Loucy (cell line): ENCODE data around the gene TMEM19.
"Not testable (repeated sequence)": the region's sequence is repeated elsewhere in the genome, so short reads cannot be mapped to it uniquely, and the experiment has no call there.

Experiments used
- H2AFZ ChIP-seq: fragments of 200-600 bp; sonication (generic); 2 replicates; pipeline ENCODE4 v1.6.0; 2016; ENCODE audit warnings: antibody characterized with exemption, mild to moderate bottlenecking, low read length, moderate library complexity
- H3F3A ChIP-seq: fragments of 200-600 bp; 2 replicates; pipeline ENCODE4 v1.6.0; 2016; ENCODE audit warnings: antibody characterized with exemption, low read depth, mild to moderate bottlenecking
- H3K27me3 ChIP-seq: fragments of 200-600 bp; sonication (generic); 2 replicates; pipeline ENCODE4 v1.6.1; 2014; ENCODE audit warnings: low read length, mild to moderate bottlenecking; ENCODE audit not compliant: insufficient read depth, poor library complexity, severe bottlenecking
- H3K36me3 ChIP-seq: fragments of 200-600 bp; sonication (generic); 2 replicates; pipeline ENCODE4 v1.6.1; 2016; ENCODE audit warnings: low read length; ENCODE audit not compliant: insufficient read depth
- H3K4me1 ChIP-seq: fragments of 200-600 bp; sonication (generic); 2 replicates; pipeline ENCODE4 v1.5.1; 2014; ENCODE audit warnings: low read length, mild to moderate bottlenecking; ENCODE audit not compliant: insufficient read depth, poor library complexity, severe bottlenecking
- H3K4me2 ChIP-seq: fragments of 200-600 bp; sonication (generic); 2 replicates; pipeline ENCODE4 v1.6.0; 2014; ENCODE audit warnings: antibody characterized with exemption, low read length, low read depth, mild to moderate bottlenecking; ENCODE audit not compliant: poor library complexity, severe bottlenecking
- H3K4me3 ChIP-seq: fragments of 200-600 bp; sonication (generic); 2 replicates; pipeline ENCODE4 v1.5.1; 2014; ENCODE audit warnings: low read length, mild to moderate bottlenecking, mixed read lengths; ENCODE audit not compliant: poor library complexity, severe bottlenecking
- H3K79me2 ChIP-seq: fragments of 200-600 bp; sonication (generic); 2 replicates; pipeline ENCODE4 v1.6.1; 2014; ENCODE audit warnings: low read length; ENCODE audit not compliant: insufficient read depth
- H3K9ac ChIP-seq: fragments of 200-600 bp; sonication (generic); 2 replicates; pipeline ENCODE4 v1.6.0; 2014; ENCODE audit warnings: mild to moderate bottlenecking, low read depth, low read length, moderate library complexity; ENCODE audit not compliant: poor library complexity, severe bottlenecking
- H3K9me2 ChIP-seq: fragments of 200-600 bp; sonication (generic); replicated peaks from 2 replicates; pipeline ENCODE4 v1.6.1; 2016; ENCODE audit warnings: low read depth, low read length, mixed read lengths
- H3K9me3 ChIP-seq: fragments of 200-600 bp; sonication (generic); 2 replicates; pipeline ENCODE4 v1.6.1; 2014; ENCODE audit warnings: mild to moderate bottlenecking, antibody characterized with exemption, low read length, low read depth; ENCODE audit not compliant: insufficient read depth
- H4K20me1 ChIP-seq: fragments of 200-600 bp; sonication (generic); 2 replicates; pipeline ENCODE4 v1.6.0; 2014; ENCODE audit warnings: antibody characterized with exemption, low read length, mild to moderate bottlenecking; ENCODE audit not compliant: insufficient read depth, poor library complexity, severe bottlenecking
- CTCF ChIP-seq: fragments of 200-600 bp; sonication (generic); conservative IDR thresholded peaks from 2 replicates; pipeline ENCODE4 v1.5.1; 2014; ENCODE audit warnings: mild to moderate bottlenecking, antibody characterized with exemption, low read length
- EZH2phosphoT487 ChIP-seq: fragments of 200-600 bp; IDR thresholded peaks from 2 replicates; pipeline ENCODE4 v1.6.1; 2018; ENCODE audit warnings: antibody characterized with exemption, mild to moderate bottlenecking, moderate library complexity, borderline replicate concordance

TMEM19 gene

DNA sequence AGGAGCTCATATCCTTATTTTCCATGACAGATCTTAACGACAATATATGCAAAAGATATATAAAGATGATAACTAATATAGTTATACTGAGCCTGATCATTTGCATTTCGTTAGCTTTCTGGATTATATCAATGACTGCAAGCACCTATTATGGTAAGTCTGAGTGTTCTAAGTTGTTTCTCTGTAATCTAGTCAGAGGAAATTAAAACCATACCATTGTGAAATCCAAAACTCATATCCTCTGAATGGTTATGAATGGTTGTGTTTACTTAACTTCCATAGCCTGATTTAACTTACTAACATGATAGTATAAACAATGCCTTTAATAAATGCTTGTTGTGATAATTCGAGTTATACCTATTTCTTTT lies 760 bp downstream of the TMEM19 start:
- Histone ChIP-seq H4K20me1 (no peaks in the 10 kb centered on the region), H3K4me2 (peak overlapping the region; percentile 80), H2AFZ (peak overlapping the region; percentile 89), H3F3A (no peaks in the 10 kb centered on the region), H3K9me3 (no peaks in the 10 kb centered on the region), H3K79me2 (peaks cover 31% of the 10 kb centered on the region), H3K9ac (peak overlapping the region; percentile 81), H3K4me3 (peak overlapping the region; percentile 96), H3K4me1 (peaks cover 46% of the 10 kb centered on the region), H3K27me3 (no peaks in the 10 kb centered on the region), H3K36me3 (no peaks in the 10 kb centered on the region), H3K9me2 (no peaks in the 10 kb centered on the region)
- TF ChIP-seq EZH2phosphoT487 (no peak), CTCF (no peak)

GRCh38 chr12:71687172-71687571 lies 1.3 kb downstream of the TMEM19 start:
- Histone ChIP-seq H3K9ac (peak overlapping the region; percentile 81), H3K4me1 (peaks cover 46% of the 10 kb centered on the region), H3K79me2 (peaks cover 31% of the 10 kb centered on the region), H3K4me3 (peak overlapping the region; percentile 96), H3K4me2 (peak overlapping the region; percentile 80)
- not testable (repeated sequence) for H2AFZ ChIP-seq, H3K27me3 ChIP-seq, H3K9me2 ChIP-seq, H3F3A ChIP-seq, H3K36me3 ChIP-seq, H3K9me3 ChIP-seq, H4K20me1 ChIP-seq

- Histone ChIP-seq H3K79me2 (peaks cover 31% of the 10 kb centered on the region), H2AFZ (no peak overlapping the region), H3K4me3 (peak overlapping the region; percentile 96), H3K36me3 (no peaks in the 10 kb centered on the region), H4K20me1 (no peaks in the 10 kb centered on the region), H3K9ac (peak overlapping the region; percentile 81), H3K9me3 (no peaks in the 10 kb centered on the region), H3K4me2 (peak overlapping the region; percentile 80), H3K27me3 (no peaks in the 10 kb centered on the region), H3K4me1 (peaks cover 50% of the 10 kb centered on the region), H3K9me2 (no peaks in the 10 kb centered on the region), H3F3A (no peaks in the 10 kb centered on the region)
- TF ChIP-seq CTCF (no peak), EZH2phosphoT487 (no peak)
Observed at GRCh38 chr12:71688961-71689570, 3.2 kb downstream of the TMEM19 start.

DNA sequence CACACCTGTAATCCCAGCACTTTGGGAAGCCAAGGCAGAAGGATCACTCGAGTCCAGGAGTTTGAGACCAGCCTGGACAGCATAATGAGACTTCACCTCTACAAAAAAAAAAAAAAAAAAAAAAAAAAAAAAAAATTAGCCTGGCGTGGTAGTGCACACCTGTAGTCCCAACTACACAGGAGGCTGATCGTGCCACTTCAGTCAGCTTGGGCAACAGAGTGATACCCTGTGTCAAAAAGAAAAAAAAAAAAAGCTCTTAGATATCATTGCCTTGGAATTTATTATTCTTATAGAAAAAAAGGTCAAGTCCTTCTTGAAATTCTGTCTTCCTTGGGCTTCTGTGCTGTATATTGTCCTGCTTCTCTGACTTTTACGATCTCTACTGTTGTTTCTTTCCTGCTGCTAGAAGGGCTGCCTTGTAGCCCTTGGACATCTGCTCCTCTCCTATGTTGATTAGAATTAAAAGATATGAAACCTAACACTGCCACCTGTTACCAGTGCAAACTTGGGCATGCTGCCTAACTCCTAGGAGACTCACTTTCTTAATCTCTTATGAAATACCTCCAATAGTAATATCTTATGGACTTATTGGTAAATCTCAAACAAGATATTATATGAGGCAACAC lies 5.7 kb downstream of the TMEM19 start:
- Histone ChIP-seq H3K4me2 (peak overlapping the region; percentile 80), H3K27me3 (no peaks in the 10 kb centered on the region), H3K79me2 (peaks cover 28% of the 10 kb centered on the region), H4K20me1 (no peaks in the 10 kb centered on the region), H3K9me2 (no peaks in the 10 kb centered on the region), H3K4me1 (peaks cover 54% of the 10 kb centered on the region), H3F3A (no peaks in the 10 kb centered on the region), H3K9ac (no peak overlapping the region), H2AFZ (no peak overlapping the region), H3K9me3 (no peaks in the 10 kb centered on the region), H3K36me3 (no peaks in the 10 kb centered on the region), H3K4me3 (no peak overlapping the region)
- no peak for TF ChIP-seq EZH2phosphoT487
- no peak for TF ChIP-seq CTCF
